ENCODE data around the gene CDK14.

DNA sequence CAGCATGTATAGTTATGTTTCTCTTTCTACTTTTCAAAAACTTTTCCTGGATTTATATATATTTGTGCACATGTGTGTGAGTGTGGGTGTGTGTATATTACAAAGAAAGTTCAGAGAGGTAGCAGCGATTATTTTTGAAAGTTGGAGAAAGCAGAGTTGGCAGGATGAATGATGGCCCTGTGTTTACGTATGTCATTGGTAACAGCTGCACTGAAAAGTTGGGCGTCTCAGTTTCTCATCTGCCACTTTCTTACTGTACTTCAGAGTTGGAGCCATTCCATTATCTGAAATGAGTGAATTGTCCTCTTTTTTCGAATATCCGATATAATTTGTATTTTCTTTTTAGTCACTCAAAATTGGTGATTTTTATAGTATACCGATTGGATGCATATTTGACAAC, 172.2 kb downstream of the CDK14 start:
- TF ChIP-seq CTCF (IDR thresholded peaks at IDR 0.05) (no peak), EP300 (IDR thresholded peaks at IDR 0.05) (no peak), POLR2A (IDR thresholded peaks at IDR 0.05) (no peak)
